ENCODE measurements around the gene NLGN2. TPM values are rescaled to one million over a fixed set of nuclear protein-coding genes. Genes with fewer than 3 reads are reported as not detected.

Gene NLGN2
- total and polyA plus RNA-seq, 2 of the 8 experiments (the other 6 are each of a cell fraction or from before 2014, with no cell fraction given): 21.2 to 62.8 TPM

- Histone ChIP-seq H3K23ac (ENCODE audit: insufficient read length) (no peak overlapping the region), H3K56ac (replicated peaks; ENCODE audit: insufficient read length, low read depth, low read length) (peak overlapping the region; percentile 92), H3K9me3 (ENCODE audit: insufficient read depth in 2 of 2, low read depth in 1 of 2, low read length in 1 of 2) (no peaks in the 10 kb centered on the region), H3K27me3 (replicated peaks in 1 of 4; ENCODE audit: control insufficient read depth in 3 of 4, extremely low read depth in 1 of 4, insufficient read depth in 3 of 4, low read length in 3 of 4) (peaks cover 2 to 19% (median 13%) of the 10 kb centered on the region in 4 experiments; a peak in 6 of 7 replicates), H3K79me2 (ENCODE audit: control insufficient read depth in 1 of 2, insufficient read depth in 2 of 2, low read length in 2 of 2) (no peaks in the 10 kb centered on the region), H2BK12ac (ENCODE audit: low read depth, low read length) (peak overlapping the region; percentile 80; the same call in 1 of the 2 replicates), H2BK5ac (ENCODE audit: low read depth, low read length) (peak overlapping the region; percentile 90), H2BK15ac (ENCODE audit: low read length) (no peak overlapping the region), H2BK120ac (replicated peaks; ENCODE audit: low read depth, low read length) (peak overlapping the region; percentile 57), H3K27ac (ENCODE audit: low read depth, low read length) (peak overlapping the region; percentile 98), H2AK5ac (ENCODE audit: low read depth, low read length) (no peak overlapping the region), H2BK20ac (ENCODE audit: low read length) (no peak overlapping the region), H3K79me1 (ENCODE audit: low read depth, low read length) (no peaks in the 10 kb centered on the region), H3K14ac (ENCODE audit: insufficient read length) (no peak overlapping the region), H3K4me3 (ENCODE audit: extremely low read depth in 1 of 4, insufficient read depth in 2 of 4, low read depth in 3 of 4, low read length in 4 of 4) (peak overlapping the region; percentile 50 to 83 (median 67)), H4K91ac (replicated peaks; ENCODE audit: insufficient read length, low read length) (peak overlapping the region; percentile 94), H3K4me2 (ENCODE audit: insufficient read depth in 1 of 2, low read depth in 2 of 2, low read length in 2 of 2) (peak overlapping the region; percentile 91), H4K8ac (ENCODE audit: extremely low read depth, insufficient read depth, low read length) (peak overlapping the region; percentile 97; the same call in 1 of the 2 replicates), H3K23me2 (ENCODE audit: low read depth, low read length) (peaks cover 34% of the 10 kb centered on the region), H3K9ac (replicated peaks in 1 of 4; ENCODE audit: extremely low read depth in 1 of 4, low read depth in 3 of 4, low read length in 3 of 4) (peak overlapping the region; percentile 73 to 95 (median 92)), H4K5ac (ENCODE audit: insufficient read length, low read depth, low read length) (peak overlapping the region; percentile 95), H4K20me1 (replicated peaks in 1 of 2; ENCODE audit: control insufficient read depth in 1 of 2, insufficient read depth in 2 of 2, low read length in 2 of 2) (no peaks in the 10 kb centered on the region), H3K4ac (replicated peaks; ENCODE audit: insufficient read length, low read depth, low read length) (peak overlapping the region; percentile 58), H3K18ac (ENCODE audit: extremely low read depth, low read length) (peak overlapping the region; percentile 100), H3K4me1 (replicated peaks in 1 of 4; ENCODE audit: control insufficient read depth in 3 of 4, insufficient read depth in 4 of 4, low read length in 3 of 4) (peaks cover 3 to 35% (median 17%) of the 10 kb centered on the region in 4 experiments), H3K36me3 (ENCODE audit: control insufficient read depth in 2 of 4, insufficient read depth in 4 of 4, low read length in 3 of 4) (no peaks in the 10 kb centered on the region), H2AFZ (ENCODE audit: low read length) (no peak overlapping the region; the same call in 1 of the 2 replicates)
- ChIA-PET CTCF (ENCODE audit: partially characterized antibody) (interaction anchor here (0.7 to 5.4 kb wide), 19 partner anchors 8 to 144 kb away, joined by 3 to 26 read pairs (median 3); partner anchors contain the start of genes NLGN2, SLC35G6, SPEM2 and TMEM256), POLR2A (ENCODE audit: partially characterized antibody) (interaction anchor here (0.6 to 15.5 kb wide), 24 partner anchors 8 to 247 kb away, joined by 3 to 339 read pairs (median 4); partner anchors contain the start of genes ACAP1, NLGN2, POLR2A and SLC35G6)
- DNase-seq (ENCODE audit: low read depth in 1 of 2, low spot score in 2 of 2) (peak in 1 of 2 experiments; percentile 90), FAIRE-seq (no peak)
- WGBS, 2 experiments (ENCODE audit: extremely low coverage in 1 of 2, insufficient coverage in 1 of 2, insufficient read length in 1 of 2, insufficient replicate concordance in 2 of 2, low coverage in 1 of 2, low lambda C conversion rate in 2 of 2, missing lambda C conversion rate in 1 of 2): 2% methylated on average over 37 of the region's 46 CpGs; no CpG with 5 or more reads in 1 of the 2 experiments
- TF ChIP-seq SAP30 (IDR thresholded peaks at IDR 0.05; ENCODE audit: insufficient read depth, insufficient replicate concordance, low read length) (no peak), CHD1 (IDR thresholded peaks at IDR 0.05; ENCODE audit: low read depth, low read length) (peak; percentile 93), KDM4A (IDR thresholded peaks at IDR 0.05; ENCODE audit: low read depth, low read length, severe bottlenecking) (no peak), TAF7 (optimal IDR thresholded peaks at IDR 0.05; ENCODE audit: borderline replicate concordance, low read depth, low read length) (no peak), CEBPB (IDR thresholded peaks at IDR 0.05; ENCODE audit: low read depth, low read length) (no peak), SIRT6 (IDR thresholded peaks at IDR 0.05; ENCODE audit: low read length) (no peak), CHD2 (IDR thresholded peaks at IDR 0.05; ENCODE audit: low read length) (peak; percentile 87), YY1 (IDR thresholded peaks at IDR 0.05; ENCODE audit: low read depth, low read length) (no peak), NANOG (IDR thresholded peaks at IDR 0.05; ENCODE audit: insufficient read depth, low read depth, low read length, poor library complexity, severe bottlenecking) (no peak), RFX5 (IDR thresholded peaks at IDR 0.05; ENCODE audit: borderline replicate concordance, low read depth, low read length) (no peak)
- TF ChIP-seq, protein P1, sequence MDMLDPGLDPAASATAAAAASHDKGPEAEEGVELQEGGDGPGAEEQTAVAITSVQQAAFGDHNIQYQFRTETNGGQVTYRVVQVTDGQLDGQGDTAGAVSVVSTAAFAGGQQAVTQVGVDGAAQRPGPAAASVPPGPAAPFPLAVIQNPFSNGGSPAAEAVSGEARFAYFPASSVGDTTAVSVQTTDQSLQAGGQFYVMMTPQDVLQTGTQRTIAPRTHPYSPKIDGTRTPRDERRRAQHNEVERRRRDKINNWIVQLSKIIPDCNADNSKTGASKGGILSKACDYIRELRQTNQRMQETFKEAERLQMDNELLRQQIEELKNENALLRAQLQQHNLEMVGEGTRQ (IDR thresholded peaks at IDR 0.05; ENCODE audit: low read length): peak; percentile 87
Observed at GRCh38 chr17:7440113-7440833, 32.6 kb downstream of the NLGN2 start.
